ENCODE measurements around the gene BACE2.

DNA sequence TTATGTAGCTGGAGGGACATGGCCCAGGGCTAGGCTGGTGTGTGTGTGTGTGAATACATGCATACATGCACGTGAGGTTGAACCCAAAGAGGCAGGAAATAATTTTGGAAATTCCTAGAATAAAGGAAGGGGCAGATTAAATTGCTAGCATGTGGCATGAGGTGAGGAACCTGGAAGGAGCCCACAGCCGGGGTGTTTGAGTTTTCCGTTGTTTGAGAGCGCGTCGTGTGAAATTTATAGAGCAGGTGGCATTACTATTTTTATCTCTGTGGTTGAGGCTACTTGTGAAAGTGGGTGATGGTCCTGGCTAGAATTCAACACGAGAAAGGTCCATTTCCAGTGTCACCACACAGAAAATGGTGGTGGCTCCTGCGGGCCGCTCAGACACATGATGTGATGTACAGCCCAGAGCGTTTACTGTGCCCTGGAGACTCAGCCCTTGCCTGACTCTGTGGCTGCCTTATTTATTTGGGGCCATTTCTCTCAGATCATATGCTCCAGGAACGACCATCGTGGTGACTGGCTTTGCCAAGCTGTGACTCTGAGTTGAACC lies 48.0 kb downstream of the BACE2 start:
- TF ChIP-seq, protein P1, sequence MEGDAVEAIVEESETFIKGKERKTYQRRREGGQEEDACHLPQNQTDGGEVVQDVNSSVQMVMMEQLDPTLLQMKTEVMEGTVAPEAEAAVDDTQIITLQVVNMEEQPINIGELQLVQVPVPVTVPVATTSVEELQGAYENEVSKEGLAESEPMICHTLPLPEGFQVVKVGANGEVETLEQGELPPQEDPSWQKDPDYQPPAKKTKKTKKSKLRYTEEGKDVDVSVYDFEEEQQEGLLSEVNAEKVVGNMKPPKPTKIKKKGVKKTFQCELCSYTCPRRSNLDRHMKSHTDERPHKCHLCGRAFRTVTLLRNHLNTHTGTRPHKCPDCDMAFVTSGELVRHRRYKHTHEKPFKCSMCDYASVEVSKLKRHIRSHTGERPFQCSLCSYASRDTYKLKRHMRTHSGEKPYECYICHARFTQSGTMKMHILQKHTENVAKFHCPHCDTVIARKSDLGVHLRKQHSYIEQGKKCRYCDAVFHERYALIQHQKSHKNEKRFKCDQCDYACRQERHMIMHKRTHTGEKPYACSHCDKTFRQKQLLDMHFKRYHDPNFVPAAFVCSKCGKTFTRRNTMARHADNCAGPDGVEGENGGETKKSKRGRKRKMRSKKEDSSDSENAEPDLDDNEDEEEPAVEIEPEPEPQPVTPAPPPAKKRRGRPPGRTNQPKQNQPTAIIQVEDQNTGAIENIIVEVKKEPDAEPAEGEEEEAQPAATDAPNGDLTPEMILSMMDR (IDR thresholded peaks at IDR 0.05), result no peak
- TF ChIP-seq ZFX (IDR thresholded peaks at IDR 0.05; ENCODE audit: borderline replicate concordance), result no peak

Data from 22Rv1 (cell line).